Esophagus squamous epithelium (tissue), 5 donors: Measurements from ENCODE around the gene TPM2. TPM values are rescaled to one million over a fixed set of nuclear protein-coding genes. Genes with fewer than 3 reads are reported as not detected.

Experiments
- DNase-seq: peaks from one replicate; lab custom pipeline; 2025; lab: John Stamatoyannopoulos, UW
- H3K27ac ChIP-seq, 4 donors: fragments of 200-600 bp; sonication (generic); one replicate each; pipeline ENCODE4 v1.5.1; 2016 to 2019; ENCODE audit warnings: mild to moderate bottlenecking in 1 of 4
- H3K27me3 ChIP-seq, 4 donors: fragments of 200-600 bp; sonication (generic); 1 replicate in 3 of 4; 2 replicates in 1 of 4; pipeline versions ENCODE4 v1.5.1 to v1.6.0; 2017 to 2021; ENCODE audit warnings: antibody characterized with exemption in 1 of 4
- H3K36me3 ChIP-seq, 3 donors: fragments of 200-600 bp; sonication (generic); one replicate each; pipeline ENCODE4 v1.5.1; 2016 to 2019
- H3K4me1 ChIP-seq, 3 donors: fragments of 200-600 bp; sonication (generic); one replicate each; pipeline ENCODE4 v1.5.1; 2017 to 2019
- H3K4me3 ChIP-seq, 4 donors: fragments of 200-600 bp; sonication (generic); 1 replicate in 3 of 4; 2 replicates in 1 of 4; pipeline ENCODE4 v1.5.1; 2016 to 2019; ENCODE audit warnings: mild to moderate bottlenecking in 2 of 4, moderate library complexity in 1 of 4
- H3K9me3 ChIP-seq, 3 donors: fragments of 200-600 bp; sonication (generic); one replicate each; pipeline ENCODE4 v1.5.1; 2016 to 2019
- POLR2A ChIP-seq, 4 donors: fragments of 450-650 bp; IDR thresholded peaks; one replicate each; pipeline ENCODE4 v1.6.1; 2017; ENCODE audit warnings: antibody characterized with exemption in 4 of 4, mild to moderate bottlenecking in 4 of 4, moderate library complexity in 3 of 4
- WGBS, 2 donors: methylation state at CpG; one replicate each; pipeline ENCODE4 v1.1.5; 2018; 5-methylcytosine and 5-hydroxymethylcytosine counted together
- intact Hi-C: fragments of 100-400 bp; cut with DNase I; formaldehyde crosslinking; loops from one replicate; pipeline ENCODE4 v1.15.0; 2022
- total RNA-seq, 4 donors: library from RNA; depleted of rRNA; stranded (reverse); fragments of >200 nt; gene quantifications; one replicate each; pipeline ENCODE4 v1.1.0, GENCODE V29; 2016
- TF ChIP-seq, protein P1 (sequence below), 6 experiments: fragments of 450-650 bp in 4 of 6; fragments of 200-600 bp in 2 of 6; sonication (generic) in 2 of 6; IDR thresholded peaks; one replicate each; pipeline ENCODE4 v1.5.1; 2016 to 2019; ENCODE audit warnings: antibody characterized with exemption in 6 of 6, mild to moderate bottlenecking in 4 of 6, moderate library complexity in 4 of 6
- donor health status: DM: yes; HTN: yes; CAD: no.

The TPM2 gene
- total RNA-seq, 4 donors from 2014 or later, result 80.8 to 1,148 (median 217) TPM

DNA sequence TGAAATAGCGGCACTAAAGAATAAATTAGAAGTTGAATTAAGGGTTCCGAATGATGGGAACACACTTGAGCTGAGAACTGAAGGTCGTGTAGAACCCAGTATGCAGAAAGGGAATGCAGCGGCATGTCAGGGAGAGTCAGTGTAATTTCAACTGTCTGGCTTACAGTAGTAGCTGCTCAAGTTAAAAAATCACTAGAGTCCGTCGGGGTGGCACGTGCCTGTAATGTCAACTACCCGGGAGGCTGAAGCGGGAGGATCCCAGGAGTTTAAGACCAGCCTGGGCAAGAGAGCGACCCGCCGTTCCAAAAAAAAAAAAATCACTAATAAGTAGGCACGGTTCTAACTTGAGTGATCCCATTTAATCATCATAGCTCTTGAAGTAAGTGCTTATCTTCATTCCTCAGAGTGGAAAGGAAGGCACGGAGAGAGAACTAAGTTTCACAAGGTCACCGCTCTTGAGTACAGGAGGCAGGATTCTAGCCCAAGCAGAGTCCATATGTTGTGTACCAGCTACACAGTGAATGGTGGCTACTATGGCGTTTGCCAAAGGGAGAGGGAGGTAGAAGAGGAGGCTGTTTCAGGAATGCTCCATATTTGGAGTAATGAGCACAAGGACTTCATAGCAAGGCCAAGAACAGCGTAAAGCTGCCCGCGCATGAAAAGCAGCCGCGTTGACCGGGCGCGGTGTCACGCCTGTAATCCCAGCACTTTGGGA, 32.7 kb downstream of the TPM2 start:
- Histone ChIP-seq H3K27ac (peak overlapping the region; percentile 91 to 98 (median 96)), H3K36me3 (peaks cover 0 to 21% (median 0%) of the 10 kb centered on the region in 3 donors), H3K4me1 (peaks cover 11 to 53% (median 28%) of the 10 kb centered on the region in 3 donors), H3K27me3 (no peaks in the 10 kb centered on the region), H3K4me3 (peak overlapping the region; percentile 75 to 94 (median 84)), H3K9me3 (no peaks in the 10 kb centered on the region)
- no peak for DNase-seq
- WGBS, 2 donors, result 19 to 35% methylated on average over 25 of the region's 25 CpGs
- intact Hi-C loops, result loop anchor here (5.0 kb wide), 1 partner anchor 75 kb away; the partner anchor contains the start of genes CREB3 and TLN1
- TF ChIP-seq, protein P1, sequence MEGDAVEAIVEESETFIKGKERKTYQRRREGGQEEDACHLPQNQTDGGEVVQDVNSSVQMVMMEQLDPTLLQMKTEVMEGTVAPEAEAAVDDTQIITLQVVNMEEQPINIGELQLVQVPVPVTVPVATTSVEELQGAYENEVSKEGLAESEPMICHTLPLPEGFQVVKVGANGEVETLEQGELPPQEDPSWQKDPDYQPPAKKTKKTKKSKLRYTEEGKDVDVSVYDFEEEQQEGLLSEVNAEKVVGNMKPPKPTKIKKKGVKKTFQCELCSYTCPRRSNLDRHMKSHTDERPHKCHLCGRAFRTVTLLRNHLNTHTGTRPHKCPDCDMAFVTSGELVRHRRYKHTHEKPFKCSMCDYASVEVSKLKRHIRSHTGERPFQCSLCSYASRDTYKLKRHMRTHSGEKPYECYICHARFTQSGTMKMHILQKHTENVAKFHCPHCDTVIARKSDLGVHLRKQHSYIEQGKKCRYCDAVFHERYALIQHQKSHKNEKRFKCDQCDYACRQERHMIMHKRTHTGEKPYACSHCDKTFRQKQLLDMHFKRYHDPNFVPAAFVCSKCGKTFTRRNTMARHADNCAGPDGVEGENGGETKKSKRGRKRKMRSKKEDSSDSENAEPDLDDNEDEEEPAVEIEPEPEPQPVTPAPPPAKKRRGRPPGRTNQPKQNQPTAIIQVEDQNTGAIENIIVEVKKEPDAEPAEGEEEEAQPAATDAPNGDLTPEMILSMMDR (IDR thresholded peaks at IDR 0.05), result no peak
- TF ChIP-seq POLR2A (IDR thresholded peaks at IDR 0.05), result no peak

DNA sequence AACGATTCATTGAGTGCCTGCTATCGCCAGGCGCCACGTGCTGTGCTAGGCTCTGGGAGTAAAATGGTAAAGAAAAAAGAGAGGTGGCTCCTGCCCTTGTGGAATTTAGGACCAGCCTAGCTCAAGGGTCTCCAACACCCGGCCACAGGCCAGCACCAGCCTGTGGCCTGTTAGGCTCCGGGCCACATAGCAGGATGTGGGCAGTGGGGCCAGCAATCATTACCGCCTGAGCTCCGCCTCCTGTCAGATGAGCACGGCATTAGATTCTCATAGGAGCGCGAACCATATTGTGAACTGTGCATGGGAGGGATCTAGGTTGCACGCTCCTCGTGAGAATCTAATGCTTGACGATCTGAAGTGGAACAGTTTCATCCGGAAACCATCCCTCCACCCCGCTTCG, 33.4 kb downstream of the TPM2 start:
- Histone ChIP-seq H3K4me3 (no peak overlapping the region), H3K4me1 (peaks cover 11 to 48% (median 25%) of the 10 kb centered on the region in 3 donors), H3K27ac (peak overlapping the region; percentile 91 to 98 (median 96)), H3K27me3 (no peaks in the 10 kb centered on the region), H3K9me3 (no peaks in the 10 kb centered on the region), H3K36me3 (peaks cover 0 to 14% (median 0%) of the 10 kb centered on the region in 3 donors)
- intact Hi-C loops, result loop anchor here (5.0 kb wide), 1 partner anchor 76 kb away; the partner anchor contains the start of genes CREB3 and TLN1
- no peak for TF ChIP-seq POLR2A (IDR thresholded peaks at IDR 0.05)
- TF ChIP-seq, protein P1 (IDR thresholded peaks at IDR 0.05), result no peak
- WGBS, 2 donors, result 79% methylated on average over 14 to 16 of the region's 17 CpGs
- DNase-seq, result no peak

DNA sequence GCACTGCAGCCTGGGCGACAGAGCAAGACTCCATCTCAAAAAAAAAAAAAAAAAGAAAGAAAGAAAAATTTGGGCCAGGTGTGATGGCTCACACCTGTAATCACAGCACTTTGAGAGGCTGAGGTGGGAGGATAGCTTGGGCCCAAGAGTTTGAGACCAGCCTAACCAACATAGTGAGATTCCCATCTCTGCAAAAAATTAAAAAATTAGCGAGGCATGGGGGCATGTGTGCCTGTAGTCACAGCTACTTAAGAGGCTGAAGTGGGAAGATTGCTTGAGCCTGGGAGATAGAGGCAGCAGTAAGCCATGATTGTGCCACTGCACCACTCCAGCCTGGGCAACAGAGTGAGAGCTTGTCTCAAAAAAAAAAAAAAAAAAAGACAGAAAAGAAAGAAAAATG, 36.1 kb downstream of the TPM2 start:
- WGBS, 2 donors, result 64 to 88% methylated on average over 2 of the region's 2 CpGs
- no peak overlapping the region for H3K4me3 ChIP-seq
- peaks cover 3 to 44% (median 22%) of the 10 kb centered on the region in 3 donors for H3K4me1 ChIP-seq
- no peaks in the 10 kb centered on the region for H3K36me3 ChIP-seq
- H3K27me3 ChIP-seq, result no peaks in the 10 kb centered on the region
- no peak for DNase-seq
- TF ChIP-seq, protein P1 (IDR thresholded peaks at IDR 0.05), result no peak
- TF ChIP-seq POLR2A (IDR thresholded peaks at IDR 0.05), result no peak
- no peak overlapping the region for H3K27ac ChIP-seq
- H3K9me3 ChIP-seq, result no peaks in the 10 kb centered on the region
- intact Hi-C loops, result no loop called here

DNA sequence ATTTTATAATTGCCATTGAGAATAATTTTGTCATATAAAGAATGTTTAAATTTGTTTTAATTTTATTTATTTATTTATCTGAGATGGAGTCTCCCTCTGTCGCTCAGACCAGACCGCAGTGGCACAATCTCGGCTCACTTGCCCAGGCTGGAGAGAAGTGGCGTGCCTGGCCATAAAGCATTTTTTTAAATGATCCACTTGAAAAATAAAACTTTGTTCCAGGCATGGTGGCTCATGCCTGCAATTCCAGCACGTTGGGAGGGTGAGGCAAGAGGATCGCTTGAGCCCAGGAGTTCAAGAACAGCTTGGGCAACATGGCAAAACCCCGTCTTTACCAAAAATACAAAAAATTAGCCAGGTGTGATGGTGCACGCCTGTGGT, 36.9 kb downstream of the TPM2 start:
- no peaks in the 10 kb centered on the region for H3K9me3 ChIP-seq
- H3K27ac ChIP-seq, result peak overlapping the region in 1 of 4 donors; percentile 1
- peaks cover 2 to 44% (median 22%) of the 10 kb centered on the region in 3 donors for H3K4me1 ChIP-seq
- intact Hi-C loops, result no loop called here
- DNase-seq, result no peak
- no peaks in the 10 kb centered on the region for H3K27me3 ChIP-seq
- TF ChIP-seq POLR2A (IDR thresholded peaks at IDR 0.05), result no peak
- TF ChIP-seq, protein P1 (IDR thresholded peaks at IDR 0.05), result no peak
- 83 to 90% methylated on average over 8 of the region's 8 CpGs for WGBS, 2 donors
- no peaks in the 10 kb centered on the region for H3K36me3 ChIP-seq
- no peak overlapping the region for H3K4me3 ChIP-seq
